ENCODE data around the gene KCNA4. TPM values are rescaled to one million over a fixed set of nuclear protein-coding genes. Genes with fewer than 3 reads are reported as not detected.
A peak's percentile ranks its signal among the peaks of the same experiment; 100 is the strongest.

Gene KCNA4
- total RNA-seq, 4 donors from 2014 or later: not detected

- Histone ChIP-seq H3K27ac (no peak overlapping the region), H3K27me3 (no peaks in the 10 kb centered on the region), H3K9me3 (no peaks in the 10 kb centered on the region), H3K4me1 (no peaks in the 10 kb centered on the region), H3K36me3 (no peaks in the 10 kb centered on the region), H3K4me3 (no peak overlapping the region)
- in situ Hi-C loops (cut with MboI; ENCODE audit: low pct_ligation_motif_present in 1 of 4, low pct_unique_long_range_greater_than_20kb in 1 of 4, low sequenced_read_pairs in 3 of 4) (no loop called here), intact Hi-C loops (cut with DNase I; ENCODE audit: low total_unique reads) (no loop called here)
- DNase-seq: no peak
- WGBS, 2 donors (ENCODE audit: low coverage in 1 of 2): 81 to 83% methylated on average over 2 of the region's 2 CpGs
- TF ChIP-seq CTCF (IDR thresholded peaks at IDR 0.05) (no peak), POLR2AphosphoS5 (IDR thresholded peaks at IDR 0.05) (no peak), EP300 (IDR thresholded peaks at IDR 0.05; ENCODE audit: low read depth) (no peak), POLR2A (IDR thresholded peaks at IDR 0.05) (no peak)
Measured at GRCh38 chr11:29963796-29964195, 53.0 kb downstream of the KCNA4 start.

GRCh38 chr11:29963036-29963435 lies 53.8 kb downstream of the KCNA4 start:
- H3K4me3 ChIP-seq: no peak overlapping the region
- intact Hi-C loops (cut with DNase I; ENCODE audit: low total_unique reads): no loop called here
- no peak for TF ChIP-seq CTCF (IDR thresholded peaks at IDR 0.05)
- TF ChIP-seq POLR2AphosphoS5 (IDR thresholded peaks at IDR 0.05): no peak
- TF ChIP-seq EP300 (IDR thresholded peaks at IDR 0.05; ENCODE audit: low read depth): no peak
- no peak for TF ChIP-seq POLR2A (IDR thresholded peaks at IDR 0.05)
- DNase-seq: no peak
- in situ Hi-C loops (cut with MboI; ENCODE audit: low pct_ligation_motif_present in 1 of 4, low pct_unique_long_range_greater_than_20kb in 1 of 4, low sequenced_read_pairs in 3 of 4): no loop called here
- H3K9me3 ChIP-seq: no peaks in the 10 kb centered on the region
- no peaks in the 10 kb centered on the region for H3K4me1 ChIP-seq
- H3K27ac ChIP-seq: no peak overlapping the region
- no peaks in the 10 kb centered on the region for H3K36me3 ChIP-seq
- 50 to 84% methylated on average over 1 to 2 of the region's 2 CpGs for WGBS, 2 donors (ENCODE audit: low coverage in 1 of 2)
- H3K27me3 ChIP-seq: no peaks in the 10 kb centered on the region

GRCh38 chr11:29962243-29962642 lies 54.6 kb downstream of the KCNA4 start:
- no peak overlapping the region for H3K4me3 ChIP-seq
- in situ Hi-C loops (cut with MboI; ENCODE audit: low pct_ligation_motif_present in 1 of 4, low pct_unique_long_range_greater_than_20kb in 1 of 4, low sequenced_read_pairs in 3 of 4) (no loop called here), intact Hi-C loops (cut with DNase I; ENCODE audit: low total_unique reads) (no loop called here)
- H3K9me3 ChIP-seq: no peaks in the 10 kb centered on the region
- H3K27ac ChIP-seq: no peak overlapping the region
- H3K36me3 ChIP-seq: no peaks in the 10 kb centered on the region
- 62 to 80% methylated on average over 1 to 2 of the region's 2 CpGs for WGBS, 2 donors (ENCODE audit: low coverage in 1 of 2)
- no peaks in the 10 kb centered on the region for H3K4me1 ChIP-seq
- no peaks in the 10 kb centered on the region for H3K27me3 ChIP-seq
- DNase-seq: no peak
- TF ChIP-seq POLR2AphosphoS5 (IDR thresholded peaks at IDR 0.05) (no peak), CTCF (IDR thresholded peaks at IDR 0.05) (peak in 1 of 5 experiments; percentile 10)

Other genes with a start within 250 kb of the KCNA4 start
- gene FSHB, start 214.0 kb upstream of the KCNA4 start, total RNA-seq: not detected